Motor neuron (in vitro differentiated cells): ENCODE results near the gene CC2D2A. TPM values are rescaled to one million over a fixed set of nuclear protein-coding genes. Genes with fewer than 3 reads are reported as not detected.

Source experiments
- ATAC-seq, 8 experiments: fragments of 200-7000 bp; cut with Tn5 transposase; replicated peaks in 6 of 8; 2 replicates each; pipeline ENCODE4 v1.8.0; 2021; ENCODE audit warnings: mild to moderate bottlenecking in 8 of 8, moderate library complexity in 8 of 8
- H3K27ac ChIP-seq, 2 donors: fragments of 250-450 bp; sonication (Bioruptor Pico); 2 replicates each; pipeline ENCODE4 v1.9.0; 2021; ENCODE audit warnings: antibody characterized with exemption in 2 of 2, mild to moderate bottlenecking in 2 of 2, moderate library complexity in 1 of 2
- H3K4me1 ChIP-seq, 2 donors: fragments of 250-450 bp; sonication (Bioruptor Pico); replicated peaks in 1 of 2; 2 replicates each; pipeline ENCODE4 v1.6.1; 2021; ENCODE audit warnings: antibody characterized with exemption in 2 of 2, mild to moderate bottlenecking in 2 of 2, moderate library complexity in 1 of 2
- H3K4me3 ChIP-seq, 5 donors: fragments of 250-450 bp; sonication (Bioruptor Pico); 2 replicates each; pipeline ENCODE4 v1.9.0; 2021; ENCODE audit warnings: antibody characterized with exemption in 5 of 5, mild to moderate bottlenecking in 5 of 5, moderate library complexity in 4 of 5
- WGBS, 10 experiments: fragments of 450-650 bp; shearing (Covaris generic); methylation state at CpG; one replicate each; pipeline ENCODE4 v1.0.0; 2022; 5-methylcytosine and 5-hydroxymethylcytosine counted together
- in situ Hi-C, 9 experiments: fragments of 400-800 bp; cut with MboI; loops; one replicate each; pipeline ENCODE4 v1.15.0; 2021; ENCODE audit warnings: low sequenced_read_pairs in 9 of 9, low pct_unique_long_range_greater_than_20kb in 2 of 9; ENCODE audit not compliant: unreplicated experiment in 9 of 9
- total RNA-seq, 8 experiments: library from RNA; unstranded; fragments of 300-600 nt; gene quantifications; 2 replicates each; pipeline versions ENCODE4 v1.2.3 to v1.2.4, GENCODE V29; 2022

CC2D2A gene
- total RNA-seq: 10 to 100 TPM in 6 of 8 experiments, 1 to 10 TPM in 2; 8.3 to 58.4 (median 11.0) TPM

GRCh38 chr4:15469402-15470127 lies at the start of gene CC2D2A:
Gene CC2D2A (plus strand): TSS chr4:15469882. CDS start chr4:15475933, 6,051 bp downstream.
- peak; percentile 96 to 99 (median 98) for ATAC-seq
- Histone ChIP-seq H3K4me3 (peak within 1 kb of the TSS; percentile 30 to 65 (median 43)), H3K4me1 (peaks cover 8 to 12% of the 10 kb centered on the region in 2 donors), H3K27ac (peak within 1 kb of the TSS in 1 of 2 donors; percentile 1)
- 0 to 33% (median 8%) methylated on average over 3 to 11 of the region's 14 CpGs; no CpG with 5 or more reads in 1 of the 10 experiments for WGBS, 10 experiments
- in situ Hi-C loops: loop anchor here in 4 of 9 experiments (25.0 kb wide), 3 partner anchors 232 to 1807 kb away; partner anchors contain the start of gene CPEB2 (in 1 of the 4)

- Histone ChIP-seq H3K4me3 (no peak overlapping the region), H3K27ac (no peak overlapping the region), H3K4me1 (peaks cover 0 to 6% of the 10 kb centered on the region in 2 donors)
- 0 to 83% (median 54%) methylated on average over 1 to 2 of the region's 2 CpGs; no CpG with 5 or more reads in 3 of the 10 experiments for WGBS, 10 experiments
- peak in 6 of 8 experiments; percentile 20 to 68 (median 56) for ATAC-seq
- in situ Hi-C loops: loop anchor here in 1 of 9 experiments (25.0 kb wide), 1 partner anchor 183 kb away; no protein-coding TSS in a partner anchor
Observed at GRCh38 chr4:15420642-15421041, 49.0 kb upstream of the CC2D2A start.

- Histone ChIP-seq H3K4me1 (no peaks in the 10 kb centered on the region), H3K4me3 (no peak overlapping the region), H3K27ac (no peak overlapping the region)
- WGBS, 10 experiments: 58 to 84% (median 79%) methylated on average over 1 to 5 of the region's 5 CpGs; no CpG with 5 or more reads in 5 of the 10 experiments
- in situ Hi-C loops: loop anchor here in 1 of 9 experiments (25.0 kb wide), 1 partner anchor 186 kb away; no protein-coding TSS in a partner anchor
- ATAC-seq: peak in 2 of 8 experiments; percentile 71 to 80
Observed at GRCh38 chr4:15423285-15423711, 46.4 kb upstream of the CC2D2A start.

GRCh38 chr4:15425520-15425919 lies 44.2 kb upstream of the CC2D2A start:
- peak in 1 of 8 experiments; percentile 42 for ATAC-seq
- Histone ChIP-seq H3K4me1 (no peaks in the 10 kb centered on the region), H3K27ac (no peak overlapping the region), H3K4me3 (no peak overlapping the region)
- 75 to 100% (median 89%) methylated on average over 1 to 2 of the region's 2 CpGs; no CpG with 5 or more reads in 2 of the 10 experiments for WGBS, 10 experiments
- in situ Hi-C loops: no loop called here

GRCh38 chr4:15427161-15427560 lies 42.5 kb upstream of the CC2D2A start:
- WGBS, 10 experiments: 10 to 100% (median 68%) methylated on average over 1 to 2 of the region's 2 CpGs
- no peak for ATAC-seq
- Histone ChIP-seq H3K4me1 (no peaks in the 10 kb centered on the region), H3K27ac (no peak overlapping the region), H3K4me3 (no peak overlapping the region)
- in situ Hi-C loops: no loop called here

GRCh38 chr4:15427701-15428100 lies 42.0 kb upstream of the CC2D2A start, which contains the start of gene C1QTNF7:
Gene C1QTNF7 (plus strand): TSS chr4:15428033. CDS start chr4:15435744, 7,711 bp downstream.
- H3K4me1 ChIP-seq: no peaks in the 10 kb centered on the region
- in situ Hi-C loops: no loop called here
- WGBS, 10 experiments: 0 to 93% (median 58%) methylated on average over 1 to 3 of the region's 3 CpGs; no CpG with 5 or more reads in 2 of the 10 experiments
- H3K27ac ChIP-seq: no peak within 1 kb of the TSS
- H3K4me3 ChIP-seq: no peak within 1 kb of the TSS
- ATAC-seq: no peak

- no peak overlapping the region for H3K4me3 ChIP-seq
- no peak overlapping the region for H3K27ac ChIP-seq
- no peaks in the 10 kb centered on the region for H3K4me1 ChIP-seq
- in situ Hi-C loops: no loop called here
- 0 to 100% (median 89%) methylated on average over 1 of the region's 1 CpG; no CpG with 5 or more reads in 5 of the 10 experiments for WGBS, 10 experiments
- ATAC-seq: no peak
Observed at GRCh38 chr4:15428611-15429010, 41.1 kb upstream of the CC2D2A start.

GRCh38 chr4:15434091-15434490 lies 35.6 kb upstream of the CC2D2A start:
- H3K27ac ChIP-seq: no peak overlapping the region
- 24 to 100% (median 82%) methylated on average over 1 to 2 of the region's 2 CpGs; no CpG with 5 or more reads in 2 of the 10 experiments for WGBS, 10 experiments
- H3K4me1 ChIP-seq: no peaks in the 10 kb centered on the region
- no peak overlapping the region for H3K4me3 ChIP-seq
- in situ Hi-C loops: no loop called here
- no peak for ATAC-seq

GRCh38 chr4:15434676-15435075 lies 35.0 kb upstream of the CC2D2A start:
- ATAC-seq: no peak
- in situ Hi-C loops: no loop called here
- no peak overlapping the region for H3K4me3 ChIP-seq
- no peak overlapping the region for H3K27ac ChIP-seq
- H3K4me1 ChIP-seq: no peaks in the 10 kb centered on the region
- 20 to 100% (median 67%) methylated on average over 1 to 2 of the region's 2 CpGs; no CpG with 5 or more reads in 3 of the 10 experiments for WGBS, 10 experiments

GRCh38 chr4:15436513-15436912 lies 33.2 kb upstream of the CC2D2A start:
- 0 to 92% (median 77%) methylated on average over 2 of the region's 2 CpGs; no CpG with 5 or more reads in 3 of the 10 experiments for WGBS, 10 experiments
- H3K27ac ChIP-seq: no peak overlapping the region
- H3K4me1 ChIP-seq: no peaks in the 10 kb centered on the region
- H3K4me3 ChIP-seq: no peak overlapping the region
- in situ Hi-C loops: no loop called here
- ATAC-seq: peak in 3 of 8 experiments; percentile 35 to 58 (median 53)

GRCh38 chr4:15438939-15439524 lies 30.6 kb upstream of the CC2D2A start:
- ATAC-seq: no peak
- in situ Hi-C loops: no loop called here
- H3K27ac ChIP-seq: no peak overlapping the region
- no peaks in the 10 kb centered on the region for H3K4me1 ChIP-seq
- WGBS, 10 experiments: 0 to 100% (median 70%) methylated on average over 1 to 2 of the region's 2 CpGs; no CpG with 5 or more reads in 1 of the 10 experiments
- no peak overlapping the region for H3K4me3 ChIP-seq

GRCh38 chr4:15443371-15444160 lies 26.1 kb upstream of the CC2D2A start:
- in situ Hi-C loops: no loop called here
- 0 to 91% (median 47%) methylated on average over 1 to 2 of the region's 2 CpGs; no CpG with 5 or more reads in 2 of the 10 experiments for WGBS, 10 experiments
- Histone ChIP-seq H3K4me1 (no peaks in the 10 kb centered on the region), H3K4me3 (no peak overlapping the region), H3K27ac (no peak overlapping the region)
- no peak for ATAC-seq
